DND-41 (cell line): ENCODE data around the gene ZXDC.

Source experiments
- ATAC-seq: fragments of 200-7000 bp; cut with Tn5 transposase; 3 replicates; pipeline ENCODE4 v1.9.1; 2021; ENCODE audit warnings: low read depth; ENCODE audit not compliant: insufficient read depth
- DNase-seq: peaks from one replicate; pipeline ENCODE4 v3.0.0-alpha.2; 2020
- H2AFZ ChIP-seq: 2 replicates; pipeline ENCODE4 v1.6.0; 2012; ENCODE audit warnings: low read depth, low read length
- H3K27ac ChIP-seq: 2 replicates; pipeline ENCODE4 v1.5.1; 2012; ENCODE audit warnings: low read length, inconsistent platforms
- H3K27me3 ChIP-seq: fragments of 200-600 bp; sonication (generic); 2 replicates; pipeline ENCODE4 v1.6.0; 2012; ENCODE audit warnings: low read length, mild to moderate bottlenecking, inconsistent platforms; ENCODE audit not compliant: insufficient read depth, poor library complexity
- H3K36me3 ChIP-seq: 2 replicates; pipeline ENCODE4 v1.5.1; 2012; ENCODE audit warnings: low read length, inconsistent platforms; ENCODE audit not compliant: insufficient read depth
- H3K4me1 ChIP-seq: 2 replicates; pipeline ENCODE4 v1.5.1; 2012; ENCODE audit warnings: mild to moderate bottlenecking, low read length; ENCODE audit not compliant: insufficient read depth
- H3K4me2 ChIP-seq: 2 replicates; pipeline ENCODE4 v1.6.0; 2012; ENCODE audit warnings: mild to moderate bottlenecking, moderate library complexity, low read length, inconsistent platforms; ENCODE audit not compliant: insufficient read depth
- H3K4me3 ChIP-seq, 2 experiments: fragments of 200-600 bp in 1 of 2; shearing (Covaris generic) in 1 of 2; 2 replicates each; pipeline ENCODE4 v1.5.1; 2012 to 2016; ENCODE audit warnings: inconsistent platforms in 2 of 2, low read length in 2 of 2, mild to moderate bottlenecking in 2 of 2, low read depth in 1 of 2, moderate library complexity in 1 of 2
- H3K79me2 ChIP-seq: 2 replicates; pipeline ENCODE4 v1.6.0; 2012; ENCODE audit warnings: low read length, inconsistent platforms; ENCODE audit not compliant: insufficient read depth
- H3K9ac ChIP-seq: 2 replicates; pipeline ENCODE4 v1.6.0; 2012; ENCODE audit warnings: low read depth, mild to moderate bottlenecking, inconsistent platforms, low read length, moderate library complexity
- H3K9me3 ChIP-seq: 2 replicates; pipeline ENCODE4 v1.5.1; 2012; ENCODE audit warnings: low read length, moderate library complexity, mild to moderate bottlenecking, inconsistent platforms; ENCODE audit not compliant: insufficient read depth, severe bottlenecking
- H4K20me1 ChIP-seq: 2 replicates; pipeline ENCODE4 v1.6.0; 2012; ENCODE audit warnings: low read length; ENCODE audit not compliant: insufficient read depth
- EZH2 ChIP-seq: IDR thresholded peaks from 3 replicates; pipeline ENCODE4 v1.6.1; 2012; ENCODE audit warnings: borderline replicate concordance, low read depth, mild to moderate bottlenecking, moderate library complexity, low read length, inconsistent platforms; ENCODE audit not compliant: severe bottlenecking
- TF ChIP-seq, protein P1 (sequence below): IDR thresholded peaks from 2 replicates; pipeline ENCODE4 v1.5.1; 2012; ENCODE audit warnings: borderline replicate concordance, low read length, moderate library complexity, mild to moderate bottlenecking; ENCODE audit not compliant: poor library complexity, severe bottlenecking; ENCODE audit errors: extremely low read depth

The ZXDC gene

DNA sequence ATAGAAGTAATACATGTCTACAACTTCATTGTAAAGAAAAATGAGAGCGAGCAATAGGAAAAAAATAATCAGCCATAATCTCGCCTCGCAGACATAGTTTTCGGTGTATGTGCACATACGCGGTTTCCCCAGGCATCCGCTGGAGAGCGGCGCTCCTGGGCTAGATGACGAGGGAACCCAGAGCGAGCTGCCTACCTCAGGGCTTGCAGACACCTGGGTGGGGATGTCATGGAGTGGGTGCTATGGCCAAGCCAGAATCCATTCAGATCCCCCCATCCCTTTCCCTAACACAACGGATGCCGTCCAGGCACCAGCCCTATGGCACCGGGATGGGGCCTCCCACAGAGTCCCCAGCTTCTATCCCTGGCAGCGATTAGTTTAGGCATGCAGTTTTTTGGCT is 85.5 kb downstream of the ZXDC start:
- H3K4me2 ChIP-seq: no peak overlapping the region

DNA sequence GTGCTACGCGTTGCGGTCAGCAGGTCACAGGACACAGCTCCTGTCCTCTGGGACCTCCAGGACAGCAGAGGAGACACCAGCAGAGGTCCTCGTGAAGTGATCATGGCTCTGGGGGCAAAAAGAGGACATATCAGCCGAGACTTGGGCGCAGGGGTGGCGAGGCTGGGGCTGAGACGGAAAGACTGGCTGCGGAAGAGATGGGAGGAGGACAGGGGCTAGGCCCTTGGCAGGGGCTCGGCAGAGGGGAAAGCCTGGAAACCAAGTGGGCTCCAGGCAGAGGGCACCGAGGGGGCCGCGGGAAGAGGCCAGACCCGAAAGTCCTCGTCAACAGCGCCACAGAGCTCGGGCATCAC is 85.9 kb downstream of the ZXDC start:
- Histone ChIP-seq H2AFZ (no peak overlapping the region), H3K27me3 (peaks cover 13% of the 10 kb centered on the region), H3K9me3 (no peaks in the 10 kb centered on the region), H4K20me1 (no peaks in the 10 kb centered on the region), H3K79me2 (no peaks in the 10 kb centered on the region), H3K36me3 (no peaks in the 10 kb centered on the region), H3K9ac (no peak overlapping the region), H3K4me3 (no peak overlapping the region), H3K4me1 (no peaks in the 10 kb centered on the region), H3K27ac (no peak overlapping the region), H3K4me2 (no peak overlapping the region)
- DNase-seq (no peak), ATAC-seq (no peak)
- TF ChIP-seq, protein P1, sequence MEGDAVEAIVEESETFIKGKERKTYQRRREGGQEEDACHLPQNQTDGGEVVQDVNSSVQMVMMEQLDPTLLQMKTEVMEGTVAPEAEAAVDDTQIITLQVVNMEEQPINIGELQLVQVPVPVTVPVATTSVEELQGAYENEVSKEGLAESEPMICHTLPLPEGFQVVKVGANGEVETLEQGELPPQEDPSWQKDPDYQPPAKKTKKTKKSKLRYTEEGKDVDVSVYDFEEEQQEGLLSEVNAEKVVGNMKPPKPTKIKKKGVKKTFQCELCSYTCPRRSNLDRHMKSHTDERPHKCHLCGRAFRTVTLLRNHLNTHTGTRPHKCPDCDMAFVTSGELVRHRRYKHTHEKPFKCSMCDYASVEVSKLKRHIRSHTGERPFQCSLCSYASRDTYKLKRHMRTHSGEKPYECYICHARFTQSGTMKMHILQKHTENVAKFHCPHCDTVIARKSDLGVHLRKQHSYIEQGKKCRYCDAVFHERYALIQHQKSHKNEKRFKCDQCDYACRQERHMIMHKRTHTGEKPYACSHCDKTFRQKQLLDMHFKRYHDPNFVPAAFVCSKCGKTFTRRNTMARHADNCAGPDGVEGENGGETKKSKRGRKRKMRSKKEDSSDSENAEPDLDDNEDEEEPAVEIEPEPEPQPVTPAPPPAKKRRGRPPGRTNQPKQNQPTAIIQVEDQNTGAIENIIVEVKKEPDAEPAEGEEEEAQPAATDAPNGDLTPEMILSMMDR: no peak
- no peak for TF ChIP-seq EZH2

More for the DNA sequence above, 85.5 kb downstream of the ZXDC start:
- no peak for TF ChIP-seq EZH2
- TF ChIP-seq, protein P1: no peak
- Histone ChIP-seq H4K20me1 (no peaks in the 10 kb centered on the region), H3K9me3 (no peaks in the 10 kb centered on the region), H3K4me3 (no peak overlapping the region), H2AFZ (no peak overlapping the region), H3K79me2 (no peaks in the 10 kb centered on the region), H3K27me3 (peaks cover 13% of the 10 kb centered on the region), H3K9ac (no peak overlapping the region), H3K4me1 (no peaks in the 10 kb centered on the region), H3K27ac (no peak overlapping the region), H3K36me3 (no peaks in the 10 kb centered on the region)
- DNase-seq (no peak), ATAC-seq (no peak)

DNA sequence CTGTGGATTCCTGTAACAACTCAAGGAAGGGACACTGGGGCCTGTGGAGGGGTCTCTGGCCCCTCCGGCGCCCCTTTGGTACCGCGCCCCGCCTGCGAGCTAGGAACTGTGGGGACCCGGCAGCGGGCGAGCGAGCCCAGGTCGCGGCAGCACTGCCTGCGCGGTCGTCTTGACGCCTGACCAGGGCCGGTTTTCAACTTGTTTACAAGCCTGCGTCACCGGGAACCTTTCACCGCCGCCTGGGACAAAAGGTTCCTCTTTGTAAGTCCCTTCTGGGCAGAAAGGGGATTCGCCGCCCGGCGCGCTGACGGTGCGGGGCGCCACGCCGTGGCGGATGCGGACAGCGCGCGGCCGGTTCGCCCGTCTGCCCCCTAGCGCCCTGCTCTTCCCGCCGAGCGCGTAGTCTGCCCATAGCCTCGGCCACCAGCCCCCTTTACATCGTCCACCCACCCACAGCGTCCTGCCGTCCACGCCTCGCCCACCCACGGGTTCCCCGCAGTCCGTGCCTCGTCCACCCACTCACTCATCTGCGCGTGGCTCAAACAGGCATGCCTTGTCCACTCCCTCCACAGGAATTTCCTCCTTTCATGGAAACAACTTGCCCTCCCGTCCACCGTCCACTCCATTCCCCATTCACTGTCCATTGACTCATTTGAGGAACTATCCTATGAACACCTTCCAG is 86.4 kb downstream of the ZXDC start:
- DNase-seq (no peak), ATAC-seq (no peak)
- Histone ChIP-seq H2AFZ (no peak overlapping the region), H3K27ac (no peak overlapping the region), H3K4me1 (no peaks in the 10 kb centered on the region), H3K9ac (no peak overlapping the region), H3K4me2 (no peak overlapping the region), H3K9me3 (no peaks in the 10 kb centered on the region), H3K79me2 (no peaks in the 10 kb centered on the region), H3K27me3 (peaks cover 12% of the 10 kb centered on the region), H3K4me3 (no peak overlapping the region), H4K20me1 (no peaks in the 10 kb centered on the region), H3K36me3 (no peaks in the 10 kb centered on the region)
- TF ChIP-seq EZH2: no peak
- TF ChIP-seq, protein P1: no peak
